ENCODE data around the gene HECW1.
A peak's percentile ranks its signal among the peaks of the same experiment; 100 is the strongest.

HECW1 gene

GRCh38 chr7:43433639-43434038 lies 321.2 kb downstream of the HECW1 start:
- DNase-seq (ENCODE audit: low read depth in 3 of 3), result no peak

GRCh38 chr7:43437001-43437400 lies 324.6 kb downstream of the HECW1 start:
- DNase-seq (ENCODE audit: low read depth in 3 of 3), result no peak

GRCh38 chr7:43438897-43439479 lies 326.5 kb downstream of the HECW1 start:
- DNase-seq (ENCODE audit: low read depth in 3 of 3), result no peak

- DNase-seq (ENCODE audit: low read depth in 3 of 3), result peak; percentile 31 to 59 (median 33)
Observed at GRCh38 chr7:43439631-43440401, 327.4 kb downstream of the HECW1 start.

- no peak for DNase-seq (ENCODE audit: low read depth in 3 of 3)
Observed at GRCh38 chr7:43441231-43442130, 329.0 kb downstream of the HECW1 start.

- DNase-seq (ENCODE audit: low read depth in 3 of 3), result no peak
Observed at GRCh38 chr7:43443381-43443780, 330.9 kb downstream of the HECW1 start.

- DNase-seq (ENCODE audit: low read depth in 3 of 3), result no peak
Observed at GRCh38 chr7:43444711-43445578, 332.5 kb downstream of the HECW1 start.

- no peak for DNase-seq (ENCODE audit: low read depth in 3 of 3)
Observed at GRCh38 chr7:43449577-43449976, 337.1 kb downstream of the HECW1 start.

- DNase-seq (ENCODE audit: low read depth in 3 of 3), result no peak
Observed at GRCh38 chr7:43450894-43451293, 338.4 kb downstream of the HECW1 start.

- no peak for DNase-seq (ENCODE audit: low read depth in 3 of 3)
Observed at GRCh38 chr7:43454936-43455518, 342.6 kb downstream of the HECW1 start.

- no peak for DNase-seq (ENCODE audit: low read depth in 3 of 3)
Observed at GRCh38 chr7:43456200-43456599, 343.8 kb downstream of the HECW1 start.

GRCh38 chr7:43458330-43459018 lies 346.0 kb downstream of the HECW1 start:
- no peak for DNase-seq (ENCODE audit: low read depth in 3 of 3)

GRCh38 chr7:43459019-43459337 lies 346.5 kb downstream of the HECW1 start:
- no peak for DNase-seq (ENCODE audit: low read depth in 3 of 3)

GRCh38 chr7:43460733-43461348 lies 348.4 kb downstream of the HECW1 start:
- DNase-seq (ENCODE audit: low read depth in 3 of 3), result no peak

- DNase-seq (ENCODE audit: low read depth in 3 of 3), result no peak
Observed at GRCh38 chr7:43461349-43462024, 349.0 kb downstream of the HECW1 start.

GRCh38 chr7:43462836-43463235 lies 350.4 kb downstream of the HECW1 start:
- DNase-seq (ENCODE audit: low read depth in 3 of 3), result no peak

- no peak for DNase-seq (ENCODE audit: low read depth in 3 of 3)
Observed at GRCh38 chr7:43463401-43463980, 351.0 kb downstream of the HECW1 start.

- DNase-seq (ENCODE audit: low read depth in 3 of 3), result no peak
Observed at GRCh38 chr7:43465581-43466554, 353.4 kb downstream of the HECW1 start.
